Pancreas (tissue), 10 donors: Measurements from ENCODE around the gene ECT2. TPM values are rescaled to one million over a fixed set of nuclear protein-coding genes. Genes with fewer than 3 reads are reported as not detected.
A peak's percentile ranks its signal among the peaks of the same experiment; 100 is the strongest.

Experiments
- ATAC-seq, 4 donors: fragments of 200-7000 bp; cut with Tn5 transposase; one replicate each; pipeline versions ENCODE4 v1.8.0 to v1.9.1; 2020; ENCODE audit warnings: mild to moderate bottlenecking in 4 of 4, moderate library complexity in 4 of 4
- DNase-seq, 6 donors: peaks; one replicate each; pipeline ENCODE4 v3.0.0-alpha.2; 2020
- FAIRE-seq: peaks from 2 replicates; lab custom pipeline; 2012; peaks lifted over from hg19 to GRCh38; lab: Jason Lieb, UNC
- H3K27ac ChIP-seq, 4 donors: fragments of 200-600 bp; sonication (generic); 1 replicate in 3 of 4; 2 replicates in 1 of 4; pipeline versions ENCODE4 v1.5.0 to v1.8.0; 2020
- H3K27me3 ChIP-seq, 4 donors: fragments of 200-600 bp; one replicate each; pipeline ENCODE4 v1.8.0; 2021
- H3K36me3 ChIP-seq, 3 donors: fragments of 200-600 bp; sonication (generic) in 1 of 3; one replicate each; pipeline versions ENCODE4 v1.5.0 to v1.8.0; 2020 to 2021
- H3K4me1 ChIP-seq, 3 donors: fragments of 200-600 bp; one replicate each; pipeline ENCODE4 v1.8.0; 2021
- H3K4me3 ChIP-seq, 4 donors: fragments of 200-600 bp; sonication (generic) in 2 of 4; one replicate each; pipeline versions ENCODE4 v1.5.0 to v1.8.0; 2020 to 2021
- H3K9me3 ChIP-seq, 4 donors: fragments of 200-600 bp; one replicate each; pipeline ENCODE4 v1.8.0; 2021
- CTCF ChIP-seq, 4 donors: fragments of 200-600 bp; sonication (generic) in 3 of 4; IDR thresholded peaks; one replicate each; pipeline versions ENCODE4 v1.5.0 to v1.8.0; 2021; ENCODE audit warnings: antibody characterized with exemption in 4 of 4
- WGBS, 2 donors: extraction: QIAGEN DNeasy Blood & Tissue Kit; methylation state at CpG; one replicate each; pipeline ENCODE4 v1.1.7; 2013; 5-methylcytosine and 5-hydroxymethylcytosine counted together
- intact Hi-C, 3 donors: fragments of 100-400 bp; cut with DNase I; formaldehyde crosslinking; loops; one replicate each; pipeline versions ENCODE4 v1.11.1 to v1.14.2; 2022
- polyA plus RNA-seq, 2 donors: library from polyadenylated mRNA; stranded (reverse); fragments of 200-250 nt; gene quantifications; one replicate each; pipeline ENCODE4 v1.2.3, GENCODE V29; 2013
- total RNA-seq, 6 donors: library from RNA; stranded (reverse); fragmentation: NEBNext Ultra II Directional in 4 of 6; extraction: Animal tissue kit (Norgen Biotek cat#: 25700) in 4 of 6; gene quantifications; one replicate each; pipeline versions ENCODE4 v1.2.1 to v1.2.4, GENCODE V29; 2021 to 2023
- donor health status: healthy with polysubstance abuse.
- donor health status: DM: no; HTN: no; CAD: no; lungs with moderate emphysema.
- donor health status: DM: no; HTN: no; CAD: no.
- donor health status: control.
- donor health status: control.
- donor health status: Bipolar disorder and iron deficiency.
- donor health status: DM: yes; HTN: yes; CAD: no.
- donor health status: DM: no; HTN: no; CAD: no.
- donor health status: DM: no; HTN: no; CAD: no.
- donor health status: DM: yes; HTN: yes; CAD: no.

ECT2 gene
- total and polyA plus RNA-seq, 8 donors = 0.74 to 7.0 (median 2.2) TPM

GRCh38 chr3:172803489-172803888 is 53.0 kb downstream of the ECT2 start:
- H3K4me3 ChIP-seq = no peak overlapping the region
- intact Hi-C loops = no loop called here
- FAIRE-seq = no peak
- no peaks in the 10 kb centered on the region for H3K9me3 ChIP-seq
- no peak for DNase-seq
- no peaks in the 10 kb centered on the region for H3K36me3 ChIP-seq
- no peak overlapping the region for H3K27ac ChIP-seq
- TF ChIP-seq CTCF (IDR thresholded peaks at IDR 0.05) = no peak
- ATAC-seq = no peak
- H3K4me1 ChIP-seq = peaks cover 0 to 4% (median 0%) of the 10 kb centered on the region in 3 donors
- H3K27me3 ChIP-seq = no peaks in the 10 kb centered on the region
- 79 to 85% methylated on average over 3 of the region's 3 CpGs for WGBS, 2 donors

GRCh38 chr3:172804323-172804722 is 53.8 kb downstream of the ECT2 start:
- H3K27ac ChIP-seq = no peak overlapping the region
- H3K9me3 ChIP-seq = no peaks in the 10 kb centered on the region
- no peak for TF ChIP-seq CTCF (IDR thresholded peaks at IDR 0.05)
- no peaks in the 10 kb centered on the region for H3K27me3 ChIP-seq
- WGBS, 2 donors = 97 to 100% methylated on average over 1 of the region's 1 CpG
- ATAC-seq = no peak
- peaks cover 0 to 4% (median 0%) of the 10 kb centered on the region in 3 donors for H3K4me1 ChIP-seq
- intact Hi-C loops = no loop called here
- H3K36me3 ChIP-seq = no peaks in the 10 kb centered on the region
- no peak overlapping the region for H3K4me3 ChIP-seq
- no peak for DNase-seq
- FAIRE-seq = no peak

- peaks cover 0 to 4% (median 0%) of the 10 kb centered on the region in 3 donors for H3K4me1 ChIP-seq
- peak; percentile 57 for FAIRE-seq
- no peaks in the 10 kb centered on the region for H3K27me3 ChIP-seq
- ATAC-seq = peak in 3 of 4 donors; percentile 50 to 54 (median 54)
- H3K27ac ChIP-seq = no peak overlapping the region
- H3K4me3 ChIP-seq = no peak overlapping the region
- 36 to 40% methylated on average over 4 of the region's 4 CpGs for WGBS, 2 donors
- DNase-seq = no peak
- H3K9me3 ChIP-seq = no peaks in the 10 kb centered on the region
- no peaks in the 10 kb centered on the region for H3K36me3 ChIP-seq
- intact Hi-C loops = no loop called here
- TF ChIP-seq CTCF (IDR thresholded peaks at IDR 0.05) = peak in 2 of 4 donors; percentile 21 to 35
These were observed 58.5 kb downstream of the ECT2 start for GRCh38 chr3:172808969-172809546.

- Histone ChIP-seq H3K27me3 (no peaks in the 10 kb centered on the region), H3K4me1 (no peaks in the 10 kb centered on the region), H3K36me3 (no peaks in the 10 kb centered on the region), H3K4me3 (no peak overlapping the region), H3K27ac (no peak overlapping the region), H3K9me3 (no peaks in the 10 kb centered on the region)
- FAIRE-seq (no peak), ATAC-seq (no peak), DNase-seq (no peak)
- no peak for TF ChIP-seq CTCF (IDR thresholded peaks at IDR 0.05)
- 84 to 87% methylated on average over 4 of the region's 4 CpGs for WGBS, 2 donors
- intact Hi-C loops = no loop called here
These were observed 60.6 kb downstream of the ECT2 start for GRCh38 chr3:172811099-172811498.

GRCh38 chr3:172813462-172813861 is 62.9 kb downstream of the ECT2 start:
- H3K27ac ChIP-seq = no peak overlapping the region
- H3K9me3 ChIP-seq = no peaks in the 10 kb centered on the region
- ATAC-seq = no peak
- no peak for TF ChIP-seq CTCF (IDR thresholded peaks at IDR 0.05)
- FAIRE-seq = no peak
- no peak for DNase-seq
- H3K27me3 ChIP-seq = no peaks in the 10 kb centered on the region
- H3K36me3 ChIP-seq = no peaks in the 10 kb centered on the region
- WGBS, 2 donors = 94 to 96% methylated on average over 3 of the region's 3 CpGs
- no peaks in the 10 kb centered on the region for H3K4me1 ChIP-seq
- intact Hi-C loops = no loop called here
- no peak overlapping the region for H3K4me3 ChIP-seq
